ENCODE data around the gene COX6B2.

GRCh38 chr19:55400281-55401087, 46.0 kb upstream of the COX6B2 start:
- no peak for TF ChIP-seq GATA2 (IDR thresholded peaks at IDR 0.05; ENCODE audit: low read depth, low read length)
- TF ChIP-seq GATA3 (IDR thresholded peaks at IDR 0.05; ENCODE audit: low read depth, low read length), result no peak

Measured in SH-SY5Y (cell line).